GM19397 (cell line): ENCODE results near the gene EIF2B4.
"Not testable (repeated sequence)": the region's sequence is repeated elsewhere in the genome, so short reads cannot be mapped to it uniquely, and the experiment has no call there.

Experiments
- ATAC-seq: cut with Tn5 transposase; IDR thresholded peaks from one replicate; pipeline ENCODE4 v1.9.1; 2021; ENCODE audit warnings: mild to moderate bottlenecking, moderate library complexity; ENCODE audit not compliant: unreplicated experiment

Gene EIF2B4

GRCh38 chr2:27350106-27350693 lies 19.9 kb downstream of the EIF2B4 start:
- ATAC-seq: no peak

- no peak for ATAC-seq
These were observed 22.5 kb downstream of the EIF2B4 start for GRCh38 chr2:27347641-27348040.

- ATAC-seq: no peak
These were observed 34.0 kb downstream of the EIF2B4 start for GRCh38 chr2:27336173-27336572.

- no peak for ATAC-seq
These were observed 34.8 kb downstream of the EIF2B4 start for GRCh38 chr2:27335311-27335710.

- no peak for ATAC-seq
These were observed 45.4 kb downstream of the EIF2B4 start for GRCh38 chr2:27324720-27325119.

- no peak for ATAC-seq
These were observed 46.4 kb downstream of the EIF2B4 start for GRCh38 chr2:27323596-27324285.

GRCh38 chr2:27322766-27323595 lies 47.2 kb downstream of the EIF2B4 start, which contains the start of gene MPV17:
TSS of gene MPV17 (minus strand) at chr2:27323097. CDS start at chr2:27322517, 580 bp downstream.
- ATAC-seq: peak; percentile 82

- ATAC-seq: peak; percentile 24
These were observed 47.8 kb downstream of the EIF2B4 start for GRCh38 chr2:27322301-27322765.

- no peak for ATAC-seq
These were observed 49.1 kb downstream of the EIF2B4 start for GRCh38 chr2:27320958-27321543.

- not testable (repeated sequence) for ATAC-seq
These were observed 50.3 kb downstream of the EIF2B4 start for GRCh38 chr2:27319839-27320238.

- no peak for ATAC-seq
These were observed 53.3 kb downstream of the EIF2B4 start for GRCh38 chr2:27316655-27317412.

GRCh38 chr2:27315122-27315521 lies 55.0 kb downstream of the EIF2B4 start:
- ATAC-seq: no peak

GRCh38 chr2:27314709-27315108 lies 55.4 kb downstream of the EIF2B4 start:
- ATAC-seq: no peak
